Type B pancreatic cell (in vitro differentiated cells): ENCODE measurements around the gene DHRS2. TPM values are rescaled to one million over a fixed set of nuclear protein-coding genes. Genes with fewer than 3 reads are reported as not detected.

ENCODE experiments used
- DNase-seq: peaks from one replicate; pipeline ENCODE4 v3.0.0; 2021; ENCODE audit warnings: mixed read lengths; ENCODE audit not compliant: unreplicated experiment; ENCODE audit errors: extremely low spot score
- H3K27ac Mint-ChIP-seq: 2 replicates; pipeline ENCODE4 v1.8.0; 2021; ENCODE audit warnings: mild to moderate bottlenecking, mixed read lengths
- H3K27me3 Mint-ChIP-seq: 2 replicates; pipeline ENCODE4 v1.8.0; 2021; ENCODE audit warnings: mixed read lengths
- H3K36me3 Mint-ChIP-seq: 2 replicates; pipeline ENCODE4 v1.8.0; 2021; ENCODE audit warnings: mixed read lengths
- H3K4me1 Mint-ChIP-seq: one replicate; pipeline ENCODE4 v1.8.0; 2021; ENCODE audit warnings: mixed read lengths; ENCODE audit not compliant: unreplicated experiment
- H3K4me3 Mint-ChIP-seq: 2 replicates; pipeline ENCODE4 v1.8.0; 2021; ENCODE audit warnings: mild to moderate bottlenecking, mixed read lengths
- H3K9me3 Mint-ChIP-seq: 2 replicates; pipeline ENCODE4 v1.8.0; 2021; ENCODE audit warnings: mixed read lengths
- total RNA-seq: library from RNA; stranded (reverse); gene quantifications from 2 replicates; pipeline ENCODE4 v1.2.1, GENCODE V29; 2021; ENCODE audit warnings: low replicate concordance
- TF ChIP-seq, protein P1 (sequence below): fragments of 200-600 bp; sonication (generic); conservative IDR thresholded peaks from 2 replicates; pipeline ENCODE4 v1.5.0; 2021; ENCODE audit warnings: antibody characterized with exemption, mild to moderate bottlenecking

DHRS2 gene
- total RNA-seq, 1 donor from 2014 or later, result 1.4 TPM

DNA sequence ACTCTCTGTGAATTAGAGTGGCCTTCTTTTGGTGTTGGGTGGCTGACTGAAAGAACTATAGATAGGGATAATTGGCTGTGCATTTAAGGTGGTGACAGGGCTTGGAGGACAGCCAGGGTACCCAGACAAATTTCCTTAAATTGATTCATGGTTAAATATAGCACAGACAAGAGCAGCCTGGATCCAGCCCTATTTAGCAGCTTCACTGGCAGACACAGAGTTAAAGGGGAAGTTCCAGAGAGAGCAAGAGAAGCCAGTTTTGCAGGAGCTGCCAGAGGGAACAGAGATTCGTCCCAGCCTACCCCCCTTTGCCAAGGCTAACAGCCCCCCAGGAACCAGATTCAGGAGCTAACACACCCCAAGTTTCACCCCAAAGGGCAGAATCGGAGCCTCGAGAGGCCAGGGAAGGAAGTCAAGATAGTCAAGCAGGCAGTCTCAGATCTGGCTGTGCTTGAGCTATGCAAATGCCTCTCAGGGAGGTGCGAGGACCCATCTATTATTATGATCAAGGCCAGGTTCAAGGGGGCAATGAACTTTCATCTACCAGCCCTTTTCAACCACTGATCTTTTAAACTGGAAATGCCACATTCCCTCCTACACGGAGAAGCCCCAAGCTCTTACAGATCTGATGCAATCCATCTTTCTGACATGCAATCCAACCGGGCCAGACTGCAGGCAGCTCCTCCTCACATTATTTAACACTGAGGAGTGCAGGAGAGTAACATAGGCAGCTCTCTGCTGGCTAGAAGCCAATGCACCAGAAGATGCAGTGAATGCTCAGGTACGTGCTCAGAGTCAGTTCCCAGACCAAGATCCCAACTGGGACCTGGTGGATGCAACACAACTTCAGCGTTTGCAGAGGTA is 58.2 kb downstream of the DHRS2 start:
- no peaks in the 10 kb centered on the region for H3K9me3 Mint-ChIP-seq
- H3K36me3 Mint-ChIP-seq, result no peaks in the 10 kb centered on the region
- TF ChIP-seq, protein P1, sequence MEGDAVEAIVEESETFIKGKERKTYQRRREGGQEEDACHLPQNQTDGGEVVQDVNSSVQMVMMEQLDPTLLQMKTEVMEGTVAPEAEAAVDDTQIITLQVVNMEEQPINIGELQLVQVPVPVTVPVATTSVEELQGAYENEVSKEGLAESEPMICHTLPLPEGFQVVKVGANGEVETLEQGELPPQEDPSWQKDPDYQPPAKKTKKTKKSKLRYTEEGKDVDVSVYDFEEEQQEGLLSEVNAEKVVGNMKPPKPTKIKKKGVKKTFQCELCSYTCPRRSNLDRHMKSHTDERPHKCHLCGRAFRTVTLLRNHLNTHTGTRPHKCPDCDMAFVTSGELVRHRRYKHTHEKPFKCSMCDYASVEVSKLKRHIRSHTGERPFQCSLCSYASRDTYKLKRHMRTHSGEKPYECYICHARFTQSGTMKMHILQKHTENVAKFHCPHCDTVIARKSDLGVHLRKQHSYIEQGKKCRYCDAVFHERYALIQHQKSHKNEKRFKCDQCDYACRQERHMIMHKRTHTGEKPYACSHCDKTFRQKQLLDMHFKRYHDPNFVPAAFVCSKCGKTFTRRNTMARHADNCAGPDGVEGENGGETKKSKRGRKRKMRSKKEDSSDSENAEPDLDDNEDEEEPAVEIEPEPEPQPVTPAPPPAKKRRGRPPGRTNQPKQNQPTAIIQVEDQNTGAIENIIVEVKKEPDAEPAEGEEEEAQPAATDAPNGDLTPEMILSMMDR, result no peak
- no peak overlapping the region for H3K4me3 Mint-ChIP-seq
- no peaks in the 10 kb centered on the region for H3K27me3 Mint-ChIP-seq
- no peak for DNase-seq
- no peak overlapping the region for H3K27ac Mint-ChIP-seq
- H3K4me1 Mint-ChIP-seq, result no peaks in the 10 kb centered on the region

Other genes with a start within 250 kb of the DHRS2 start
- gene MYH6, start 228.1 kb upstream of the DHRS2 start, total RNA-seq, result 0.24 and 0.50 TPM in 2 replicates
- gene MYH7, start 200.7 kb upstream of the DHRS2 start, total RNA-seq, result 0.14 TPM in 1 of 2 replicates, not detected in the other
- gene NGDN, start 166.7 kb upstream of the DHRS2 start, total RNA-seq, result 36.5 and 51.1 TPM in 2 replicates
- gene ZFHX2, start 84.6 kb upstream of the DHRS2 start, total RNA-seq, result 5.6 and 11.1 TPM in 2 replicates
- 14.3 and 16.4 TPM in 2 replicates for gene THTPA, start 80.1 kb upstream of the DHRS2 start, total RNA-seq
- 156 and 170 TPM in 2 replicates for gene AP1G2, start 68.6 kb upstream of the DHRS2 start, total RNA-seq
- gene JPH4, start 57.6 kb upstream of the DHRS2 start, total RNA-seq, result 0.33 and 8.3 TPM in 2 replicates